T47D (cell line): ENCODE measurements around the gene CD82.
A peak's percentile ranks its signal among the peaks of the same experiment; 100 is the strongest.

Experiments used
- DNase-seq, 2 experiments: peaks; one replicate each; pipeline versions ENCODE4 v3.0.0 to v3.0.0-alpha.2; 2011 to 2012; ENCODE audit warnings: low read depth in 1 of 2, low spot score in 1 of 2
- JUND ChIP-seq: IDR thresholded peaks from 2 replicates; pipeline ENCODE4 v1.6.1; 2012; ENCODE audit warnings: low read depth
- in situ Hi-C: cut with HindIII; loops from 2 replicates; pipeline ENCODE4 v1.10.0; 2016; ENCODE audit warnings: low sequenced_read_pairs, low pct_unique_long_range_greater_than_20kb

Gene CD82

DNA sequence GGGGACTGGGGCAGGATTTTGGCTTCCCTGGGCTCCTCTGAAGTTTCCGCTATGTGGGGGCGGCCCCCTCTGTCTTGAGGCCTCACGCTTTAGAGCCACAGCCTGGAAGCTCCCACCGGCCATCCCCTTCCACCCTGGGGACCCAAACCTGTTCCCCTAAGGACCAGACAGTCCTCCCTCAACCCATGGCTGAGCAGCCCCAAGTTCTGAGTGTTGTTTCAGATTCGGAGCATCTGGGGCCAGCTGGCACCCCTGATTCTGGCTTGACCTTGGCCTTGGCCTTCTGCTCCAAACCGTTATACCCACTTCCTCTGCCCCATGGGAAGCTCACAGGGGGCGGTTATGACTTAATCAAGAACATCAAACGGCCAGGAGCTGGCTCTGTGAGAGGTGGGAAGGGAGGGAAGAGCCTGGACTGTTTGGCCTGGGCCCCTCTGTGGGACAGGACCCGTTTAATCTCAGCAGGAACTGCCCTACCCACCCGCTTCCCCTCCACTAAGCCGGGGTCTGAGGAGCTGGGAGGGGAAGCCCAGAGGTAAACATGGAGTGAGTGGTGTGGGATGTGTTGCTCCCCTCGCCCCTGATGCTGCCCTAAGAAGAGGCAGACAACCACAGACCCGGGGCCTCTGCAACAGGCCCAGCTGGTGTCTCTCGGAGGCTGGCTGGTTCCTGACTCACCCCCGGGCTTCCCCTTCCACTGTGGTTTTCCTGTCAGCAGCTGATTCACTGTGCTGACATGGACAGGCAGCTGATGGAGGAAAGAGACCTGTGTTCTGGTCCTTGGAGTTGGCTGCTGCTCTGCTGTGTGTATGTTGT is 3.4 kb downstream of the CD82 start:
- TF ChIP-seq JUND = no peak
- no peak for DNase-seq
- in situ Hi-C loops = no loop called here

DNA sequence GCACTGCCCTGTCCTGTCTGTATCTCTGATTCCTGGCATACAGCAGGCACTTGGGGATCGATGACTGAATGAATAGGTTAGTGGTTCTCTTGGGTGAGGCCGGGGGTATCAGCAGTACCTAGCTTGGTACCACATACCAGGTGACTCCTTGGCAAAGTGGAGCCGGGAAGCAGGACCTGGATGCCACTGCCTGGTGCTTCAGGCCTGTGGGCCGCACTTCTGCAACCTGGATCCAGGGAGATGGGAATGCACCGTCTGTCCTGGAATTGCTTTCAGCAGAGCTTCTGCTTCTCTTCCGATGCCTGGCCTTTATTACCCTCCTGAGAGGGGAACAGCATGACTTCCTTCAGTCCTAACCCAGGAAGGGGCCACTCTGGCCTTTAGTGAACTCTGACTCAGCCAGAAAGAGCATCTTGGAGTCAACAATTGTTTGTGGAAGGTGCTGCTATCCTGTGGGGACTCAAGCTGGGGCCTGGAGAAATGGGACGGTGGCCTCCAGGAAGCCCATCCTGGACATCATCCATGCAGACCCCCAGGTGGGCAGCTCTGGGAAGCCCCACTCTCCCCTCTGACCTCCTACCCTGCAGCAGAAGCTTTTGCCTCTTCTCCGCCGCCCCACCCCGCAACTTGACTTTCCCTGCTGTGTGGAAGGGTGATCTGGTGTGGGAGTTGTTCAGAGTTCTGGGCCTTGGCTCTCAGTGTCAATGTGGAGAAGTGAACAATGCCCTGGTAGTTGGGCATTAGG is 5.1 kb downstream of the CD82 start:
- DNase-seq = no peak
- no peak for TF ChIP-seq JUND
- in situ Hi-C loops = no loop called here

DNA sequence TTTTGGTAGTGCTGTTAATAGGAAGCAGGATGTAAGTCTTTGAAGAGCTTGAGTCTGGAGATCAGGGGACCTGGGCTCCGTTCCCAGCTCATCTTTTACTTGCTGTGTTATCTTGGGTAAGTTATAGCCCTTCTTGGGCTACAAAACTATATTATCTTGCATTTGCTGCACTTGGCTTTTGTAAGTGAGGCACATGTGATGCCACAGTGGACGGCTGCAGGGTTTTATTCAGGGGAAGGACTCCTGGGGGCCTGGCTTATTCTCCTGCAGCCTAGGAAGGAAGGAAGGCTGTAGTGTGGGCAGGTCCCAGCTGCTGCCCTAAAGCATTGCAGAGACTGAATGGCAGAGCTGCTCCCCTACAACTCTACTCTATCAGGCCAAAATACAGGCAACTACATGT is 6.4 kb downstream of the CD82 start:
- TF ChIP-seq JUND = no peak
- DNase-seq = no peak
- in situ Hi-C loops = no loop called here

DNA sequence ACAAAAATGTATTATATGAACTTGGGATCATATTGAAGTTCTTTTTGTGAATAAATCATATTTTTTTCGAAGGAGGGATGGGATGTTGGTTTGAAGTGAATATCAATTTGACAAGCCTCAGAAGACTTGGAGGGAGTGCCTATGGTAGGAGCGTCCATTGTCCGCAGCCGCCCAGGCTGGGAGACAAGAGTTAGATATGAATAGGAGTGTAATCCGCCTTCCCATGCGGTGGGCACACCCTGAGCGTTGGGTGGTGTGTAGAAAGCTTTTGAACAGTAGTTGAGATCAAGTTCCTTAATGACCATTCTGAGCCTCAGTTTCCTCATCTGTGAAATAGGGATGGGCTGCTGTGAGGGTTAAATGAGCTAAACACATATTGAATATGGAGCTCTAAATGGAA is 7.0 kb downstream of the CD82 start:
- in situ Hi-C loops = no loop called here
- no peak for DNase-seq
- TF ChIP-seq JUND = no peak

DNA sequence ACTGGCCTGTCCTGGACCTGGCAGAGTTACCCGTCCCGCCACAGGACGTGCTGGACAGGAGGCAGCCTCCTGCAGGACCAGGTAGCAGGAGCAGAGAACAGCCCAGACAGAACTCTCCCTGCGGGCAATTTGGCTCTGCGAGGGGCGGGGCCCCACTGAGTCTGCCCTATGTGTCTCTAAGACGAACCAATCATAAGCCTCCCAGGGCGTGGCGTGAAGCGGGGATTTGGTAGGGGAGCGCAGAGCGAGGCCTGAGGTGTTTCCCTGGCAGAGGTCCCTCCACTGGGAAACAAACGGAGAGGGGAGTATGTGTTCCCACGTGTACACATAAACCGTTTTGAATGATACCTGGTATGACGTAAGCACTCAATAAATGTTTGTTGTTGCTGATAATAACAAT is 7.4 kb downstream of the CD82 start:
- in situ Hi-C loops = no loop called here
- peak; percentile 42 to 90 for DNase-seq
- TF ChIP-seq JUND = no peak

DNA sequence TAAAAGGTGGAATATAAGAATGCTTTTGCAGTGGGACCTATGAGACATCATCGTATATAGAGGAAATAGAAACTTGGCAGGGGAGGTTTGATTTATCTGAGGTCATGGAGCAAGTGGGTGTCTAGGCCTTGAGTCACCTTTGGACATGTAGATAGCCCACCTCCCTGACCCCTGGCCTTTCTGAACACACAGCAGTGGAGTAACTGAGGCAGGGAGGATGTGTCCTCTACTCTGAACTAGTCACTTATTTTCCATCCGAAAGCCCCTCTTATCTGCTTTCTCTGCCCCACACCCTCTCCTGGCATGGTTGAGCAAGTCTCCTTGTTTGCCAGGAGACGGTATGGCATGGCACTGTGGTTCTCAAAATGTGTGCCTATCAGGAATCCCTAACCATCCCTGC is 7.9 kb downstream of the CD82 start:
- in situ Hi-C loops = no loop called here
- TF ChIP-seq JUND = no peak
- no peak for DNase-seq

DNA sequence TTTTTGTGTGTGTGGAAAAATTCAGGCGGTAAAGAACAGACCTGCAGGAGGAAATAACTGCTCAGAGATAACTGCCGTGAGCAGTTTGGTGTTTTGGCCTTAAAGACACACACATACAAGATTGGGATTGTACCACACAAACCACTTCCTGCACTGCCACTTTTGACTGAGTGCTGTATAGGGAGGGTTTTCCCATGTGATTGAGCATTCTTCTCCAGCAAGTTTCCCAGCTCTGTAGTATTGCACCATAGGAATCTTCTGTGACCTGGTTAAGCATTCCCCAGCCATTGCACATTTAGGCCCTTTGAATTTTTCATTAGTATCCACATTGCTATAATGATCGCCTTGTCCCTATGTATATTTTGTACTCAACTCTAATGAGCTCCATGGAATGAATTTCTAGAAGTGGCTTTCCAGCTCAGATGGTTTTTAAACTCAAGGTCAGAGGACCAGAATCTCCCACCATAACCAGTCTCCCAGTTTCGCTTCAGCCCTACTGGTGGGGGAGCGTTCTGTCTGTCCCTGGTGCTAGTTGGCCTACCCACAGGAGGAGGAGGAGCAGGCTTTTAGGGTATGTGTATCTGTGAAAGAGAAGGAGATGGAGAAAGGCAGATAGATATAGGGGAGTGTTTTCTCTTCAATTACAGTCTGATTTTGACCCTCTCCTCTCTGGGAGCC is 9.3 kb downstream of the CD82 start:
- in situ Hi-C loops = no loop called here
- TF ChIP-seq JUND = no peak
- peak; percentile 48 to 95 for DNase-seq

DNA sequence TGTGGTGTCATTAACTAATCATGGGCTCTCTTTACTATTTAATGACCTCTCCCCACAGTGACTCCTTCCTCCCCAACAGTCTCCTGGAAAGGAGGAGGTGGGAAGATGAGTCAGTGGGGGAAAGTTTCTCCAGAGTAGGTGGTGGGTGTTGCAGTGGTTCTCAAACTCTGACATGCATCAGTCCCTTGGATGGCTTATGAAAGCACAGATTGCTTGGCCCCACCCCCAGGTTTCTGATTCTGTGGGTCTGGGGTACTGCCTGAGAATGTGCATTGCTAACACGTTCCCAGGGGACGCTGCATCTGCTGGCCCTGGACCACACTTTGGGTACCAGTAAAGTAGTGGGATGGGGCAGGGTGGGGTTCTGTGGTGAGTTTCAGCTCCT is 9.8 kb downstream of the CD82 start:
- TF ChIP-seq JUND = no peak
- DNase-seq = no peak
- in situ Hi-C loops = no loop called here

DNA sequence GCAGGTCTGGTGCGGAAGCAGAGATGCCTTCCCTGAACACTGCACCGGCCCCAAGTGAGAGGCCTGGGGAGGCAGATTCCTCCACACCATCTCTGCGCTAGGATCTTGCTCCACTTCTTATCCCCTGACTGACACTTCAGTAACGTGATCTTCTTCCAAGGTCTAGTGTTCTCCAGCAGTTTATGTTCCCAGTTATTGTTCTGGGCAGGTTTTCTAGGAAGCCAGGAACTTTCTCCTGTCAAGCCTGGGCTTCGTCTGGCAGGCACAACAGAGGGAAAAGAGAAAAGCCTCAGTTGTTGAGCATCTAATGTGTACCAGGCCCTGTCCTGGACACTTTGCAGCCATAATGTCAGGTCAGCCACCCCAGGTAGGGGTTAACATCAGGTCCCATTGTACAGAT is 10.5 kb downstream of the CD82 start:
- no peak for DNase-seq
- in situ Hi-C loops = no loop called here
- no peak for TF ChIP-seq JUND

DNA sequence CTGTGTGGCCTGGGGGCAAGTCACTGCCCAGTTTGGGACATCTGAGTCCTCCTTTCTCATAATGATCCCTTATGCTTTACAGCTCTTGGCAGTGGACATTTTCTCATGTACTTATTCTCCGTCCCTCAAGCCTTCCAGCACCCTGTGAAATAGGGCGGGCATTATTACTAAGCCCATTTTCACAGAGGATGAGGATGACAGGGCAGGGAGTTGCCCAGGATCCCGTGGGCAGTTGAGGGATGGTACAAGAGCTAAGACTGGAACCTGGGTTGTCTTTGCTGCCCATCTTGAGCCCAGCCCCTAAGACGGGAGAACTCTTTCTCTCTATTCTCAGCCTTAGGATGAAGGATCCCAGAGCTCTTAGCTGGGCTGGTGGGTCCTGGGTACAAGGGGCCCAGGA is 11.2 kb downstream of the CD82 start:
- no peak for DNase-seq
- in situ Hi-C loops = no loop called here
- TF ChIP-seq JUND = no peak

DNA sequence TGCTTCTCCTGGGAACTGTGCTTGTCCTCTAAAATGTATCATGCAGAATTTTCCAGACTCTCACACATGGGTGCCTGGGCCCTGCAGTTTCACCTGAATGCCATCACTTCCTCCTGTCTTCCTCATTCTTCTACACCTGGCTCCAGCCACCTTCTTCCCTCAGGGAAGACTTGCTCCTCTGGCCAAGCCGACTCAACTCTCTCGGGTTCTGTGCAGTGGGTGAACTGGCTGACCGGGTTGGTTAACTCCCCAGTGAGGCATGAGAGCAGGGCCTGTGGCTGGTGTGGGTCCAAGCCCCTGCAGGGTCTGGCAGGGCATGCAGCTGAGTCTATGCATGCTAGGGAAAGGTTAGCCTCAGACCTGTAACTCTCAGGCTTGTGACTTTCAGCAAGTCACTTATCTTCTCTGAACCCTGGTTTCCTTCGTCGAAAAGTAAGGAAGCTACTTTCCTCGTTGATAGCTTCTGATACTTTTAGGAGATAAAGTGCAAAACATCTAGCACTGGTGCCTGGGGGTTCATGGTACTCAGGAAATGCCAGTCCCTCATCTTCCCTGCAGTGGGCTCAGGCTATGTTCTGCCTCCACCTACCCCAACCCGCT is 11.9 kb downstream of the CD82 start:
- in situ Hi-C loops = no loop called here
- TF ChIP-seq JUND = no peak; the same call in 1 of the 2 replicates
- DNase-seq = peak; percentile 84 to 99

DNA sequence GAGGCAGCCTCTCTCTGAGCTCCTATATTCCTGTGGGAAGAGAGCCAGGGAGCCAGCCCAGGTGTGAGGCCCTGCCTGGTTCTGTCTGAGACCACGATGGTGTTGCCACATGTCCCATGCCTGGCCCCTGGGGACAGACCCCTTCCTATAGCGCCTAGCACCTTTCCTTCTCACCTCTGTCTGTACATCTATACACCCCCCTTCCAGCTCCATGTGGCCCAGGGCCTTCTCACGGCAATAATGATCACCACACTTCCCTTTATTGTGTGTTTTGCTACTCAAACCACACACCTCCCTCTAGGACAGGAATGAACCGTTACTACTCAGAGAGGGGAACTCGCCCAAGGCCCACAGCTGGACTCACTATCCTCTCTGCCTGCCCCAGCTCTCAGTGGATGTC is 12.8 kb downstream of the CD82 start:
- TF ChIP-seq JUND = no peak
- no peak for DNase-seq
- in situ Hi-C loops = no loop called here

DNA sequence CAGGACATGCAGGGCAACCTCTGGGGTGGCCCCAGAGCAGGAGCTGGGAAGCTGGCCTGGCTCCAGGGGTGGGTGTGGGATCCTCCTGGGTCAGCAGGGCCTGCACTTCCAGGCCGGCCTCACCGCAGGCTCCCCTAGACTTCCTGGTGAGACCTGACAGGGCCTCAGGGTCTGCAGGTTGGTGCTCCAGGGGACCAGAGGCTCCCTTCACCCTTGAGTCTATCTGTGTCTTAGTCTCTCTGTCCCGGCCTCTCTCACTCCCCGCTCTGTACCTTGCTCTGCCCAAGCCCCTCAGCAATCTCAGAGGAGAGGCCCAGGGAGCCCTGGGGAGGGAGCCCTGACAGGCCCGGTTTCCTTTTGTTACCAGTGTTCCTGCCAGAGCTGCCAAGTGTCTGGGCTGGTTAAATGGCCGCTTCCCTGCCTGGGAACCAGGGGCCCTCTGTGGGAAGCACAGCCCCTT is 13.9 kb downstream of the CD82 start:
- DNase-seq = no peak
- in situ Hi-C loops = no loop called here
- TF ChIP-seq JUND = no peak
